Measurements from ENCODE around the gene STRIT1. TPM values are rescaled to one million over a fixed set of nuclear protein-coding genes. Genes with fewer than 3 reads are reported as not detected.

Gene STRIT1
- total and polyA plus RNA-seq, 9 of the 15 experiments (the other 6 are each of a cell fraction or from before 2014, with no cell fraction given): not detected

- no peak for TF ChIP-seq ZBTB5 (IDR thresholded peaks at IDR 0.05)
- no peak for TF ChIP-seq RFX1 (IDR thresholded peaks at IDR 0.05)
- TF ChIP-seq ZNF143 (CRISPR knock-in tag; IDR thresholded peaks at IDR 0.05): no peak
- TF ChIP-seq THRA (IDR thresholded peaks at IDR 0.05): no peak
- no peak for TF ChIP-seq KHSRP (IDR thresholded peaks at IDR 0.05)
- TF ChIP-seq GTF2B (IDR thresholded peaks at IDR 0.05; ENCODE audit: extremely low read depth, insufficient read length): no peak
- TF ChIP-seq BCLAF1 (IDR thresholded peaks at IDR 0.05; ENCODE audit: borderline replicate concordance in 1 of 2, control insufficient read depth in 1 of 2, low read depth in 2 of 2, low read length in 1 of 2): no peak
- no peak for TF ChIP-seq ASH1L (IDR thresholded peaks at IDR 0.05; ENCODE audit: borderline replicate concordance, low read depth, partially characterized antibody)
- TF ChIP-seq RBM39 (optimal IDR thresholded peaks at IDR 0.05; ENCODE audit: low read depth, low read length): no peak
- no peak for TF ChIP-seq MAX (CRISPR knock-in tag; IDR thresholded peaks at IDR 0.05)
- no peak for TF ChIP-seq SNAPC5 (CRISPR knock-in tag; IDR thresholded peaks at IDR 0.05)
- TF ChIP-seq ZNF436 (CRISPR knock-in tag; IDR thresholded peaks at IDR 0.05): no peak
- TF ChIP-seq MCM3 (IDR thresholded peaks at IDR 0.05): no peak
- TF ChIP-seq FOXJ3 (CRISPR knock-in tag; IDR thresholded peaks at IDR 0.05): no peak
- TF ChIP-seq CC2D1A (IDR thresholded peaks at IDR 0.05): peak; percentile 76
- TF ChIP-seq ADNP (tag; IDR thresholded peaks at IDR 0.05): peak; percentile 37; the same call in 1 of the 2 replicates
- TF ChIP-seq MTF1 (CRISPR knock-in tag; IDR thresholded peaks at IDR 0.05; ENCODE audit: borderline replicate concordance): no peak
Measured at GRCh38 chr3:155248531-155249187, 44.8 kb downstream of the STRIT1 start (continued).
